ENCODE data around the gene DMD.

Gene DMD

GRCh38 chrX:31546126-31546525, 1665.2 kb downstream of the DMD start:
- no peak overlapping the region for H3K27ac Mint-ChIP-seq
- no peaks in the 10 kb centered on the region for H3K27me3 Mint-ChIP-seq (ENCODE audit: low read depth)
- no peaks in the 10 kb centered on the region for H3K36me3 Mint-ChIP-seq (ENCODE audit: low read depth)
- no peak for TF ChIP-seq CTCF (IDR thresholded peaks at IDR 0.05; ENCODE audit: unreplicated experiment in 3 of 3)
- no peaks in the 10 kb centered on the region for H3K4me1 Mint-ChIP-seq
- peaks cover 12% of the 10 kb centered on the region for H3K9me3 Mint-ChIP-seq
- H3K4me3 Mint-ChIP-seq, result no peak overlapping the region

GRCh38 chrX:31545726-31546125, 1665.6 kb downstream of the DMD start:
- Mint-ChIP-seq H3K4me1 (no peaks in the 10 kb centered on the region), H3K27ac (no peak overlapping the region), H3K4me3 (no peak overlapping the region), H3K9me3 (peaks cover 14% of the 10 kb centered on the region), H3K36me3 (ENCODE audit: low read depth) (no peaks in the 10 kb centered on the region), H3K27me3 (ENCODE audit: low read depth) (no peaks in the 10 kb centered on the region)
- no peak for TF ChIP-seq CTCF (IDR thresholded peaks at IDR 0.05; ENCODE audit: unreplicated experiment in 3 of 3)

- no peaks in the 10 kb centered on the region for H3K27me3 Mint-ChIP-seq (ENCODE audit: low read depth)
- no peak for TF ChIP-seq CTCF (IDR thresholded peaks at IDR 0.05; ENCODE audit: unreplicated experiment in 3 of 3)
- peaks cover 16% of the 10 kb centered on the region for H3K9me3 Mint-ChIP-seq
- H3K4me1 Mint-ChIP-seq, result no peaks in the 10 kb centered on the region
- no peaks in the 10 kb centered on the region for H3K36me3 Mint-ChIP-seq (ENCODE audit: low read depth)
- no peak overlapping the region for H3K4me3 Mint-ChIP-seq
- no peak overlapping the region for H3K27ac Mint-ChIP-seq
Observed at GRCh38 chrX:31545191-31545590, 1666.2 kb downstream of the DMD start.

GRCh38 chrX:31543634-31544033, 1667.7 kb downstream of the DMD start:
- Mint-ChIP-seq H3K4me3 (no peak overlapping the region), H3K9me3 (peaks cover 22% of the 10 kb centered on the region), H3K4me1 (no peaks in the 10 kb centered on the region), H3K27ac (no peak overlapping the region), H3K36me3 (ENCODE audit: low read depth) (no peaks in the 10 kb centered on the region), H3K27me3 (ENCODE audit: low read depth) (no peaks in the 10 kb centered on the region)
- TF ChIP-seq CTCF (IDR thresholded peaks at IDR 0.05; ENCODE audit: unreplicated experiment in 3 of 3), result no peak

- no peak overlapping the region for H3K27ac Mint-ChIP-seq
- no peak overlapping the region for H3K4me3 Mint-ChIP-seq
- no peak for TF ChIP-seq CTCF (IDR thresholded peaks at IDR 0.05; ENCODE audit: unreplicated experiment in 3 of 3)
- no peaks in the 10 kb centered on the region for H3K4me1 Mint-ChIP-seq
- H3K27me3 Mint-ChIP-seq (ENCODE audit: low read depth), result no peaks in the 10 kb centered on the region
- no peaks in the 10 kb centered on the region for H3K36me3 Mint-ChIP-seq (ENCODE audit: low read depth)
- H3K9me3 Mint-ChIP-seq, result peaks cover 23% of the 10 kb centered on the region
Observed at GRCh38 chrX:31542566-31542965, 1668.8 kb downstream of the DMD start.

- H3K27me3 Mint-ChIP-seq (ENCODE audit: low read depth), result no peaks in the 10 kb centered on the region
- peaks cover 34% of the 10 kb centered on the region for H3K9me3 Mint-ChIP-seq
- H3K36me3 Mint-ChIP-seq (ENCODE audit: low read depth), result no peaks in the 10 kb centered on the region
- no peak for TF ChIP-seq CTCF (IDR thresholded peaks at IDR 0.05; ENCODE audit: unreplicated experiment in 3 of 3)
- no peak overlapping the region for H3K27ac Mint-ChIP-seq
- no peak overlapping the region for H3K4me3 Mint-ChIP-seq
- H3K4me1 Mint-ChIP-seq, result no peaks in the 10 kb centered on the region
Observed at GRCh38 chrX:31540313-31540712, 1671.0 kb downstream of the DMD start.
